HepG2 (cell line): ENCODE measurements around the gene KRTAP9-9. TPM values are rescaled to one million over a fixed set of nuclear protein-coding genes. Genes with fewer than 3 reads are reported as not detected.

Experiments
- ATAC-seq: fragments of 200-7000 bp; cut with Tn5 transposase; 3 replicates; pipeline ENCODE4 v1.9.1; 2020; ENCODE audit warnings: mild to moderate bottlenecking, moderate library complexity
- BruUV-seq: library from RNA; stranded (reverse); fragments of 400-500 nt; replicated peaks from 2 replicates; lab custom pipeline; 2021; lab: Mats Ljungman, UMichigan
- CTCF ChIA-PET: fragments of 300-600 bp; formaldehyde crosslinking; extraction: SDS; loops from one replicate; lab custom pipeline; 2021; ENCODE audit warnings: low total read pairs, inconsistent platforms, low intra/inter-chr PET ratio; lab: Yijun Ruan, JAX
- POLR2A ChIA-PET: fragments of 350-600 bp; sonication (Branson Sonifier 250); formaldehyde crosslinking; loops from one replicate; lab custom pipeline; 2020; ENCODE audit warnings: antibody characterized with exemption, inconsistent platforms; lab: Yijun Ruan, JAX
- DNase-seq: peaks from one replicate; pipeline ENCODE4 v3.0.0-alpha.2; 2015; ENCODE audit warnings: low spot score
- FAIRE-seq: peaks from 3 replicates; lab custom pipeline; 2011; peaks lifted over from hg19 to GRCh38; lab: Jason Lieb, UNC
- H2AFZ ChIP-seq: one replicate; pipeline ENCODE4 v1.6.1; 2011; ENCODE audit warnings: low read length, inconsistent platforms
- H3K27ac ChIP-seq: fragments of 300-600 bp; 3 replicates; pipeline ENCODE4 v1.8.0; 2011; ENCODE audit warnings: mixed run types, mild to moderate bottlenecking, mixed read lengths, low read length, inconsistent platforms; ENCODE audit not compliant: insufficient read depth; ENCODE audit errors: extremely low read length
- H3K27me3 ChIP-seq, 2 experiments: fragments of 200-600 bp in 1 of 2; 2 replicates in 1 of 2; 3 replicates in 1 of 2; pipeline versions ENCODE4 v1.6.0 to v1.8.0; 2011; ENCODE audit warnings: low read length in 2 of 2, mild to moderate bottlenecking in 2 of 2, moderate library complexity in 2 of 2, inconsistent platforms in 1 of 2; ENCODE audit not compliant: insufficient read depth in 2 of 2, control insufficient read depth in 1 of 2
- H3K36me3 ChIP-seq, 2 experiments: fragments of 200-600 bp in 1 of 2; replicated peaks in 1 of 2; 2 replicates in 1 of 2; 3 replicates in 1 of 2; pipeline versions ENCODE4 v1.5.1 to v1.8.0; 2011; ENCODE audit warnings: low read length in 2 of 2, inconsistent platforms in 1 of 2; ENCODE audit not compliant: insufficient read depth in 2 of 2, control insufficient read depth in 1 of 2
- H3K4me1 ChIP-seq: 2 replicates; pipeline ENCODE4 v1.5.1; 2012; ENCODE audit warnings: low read length, inconsistent platforms; ENCODE audit not compliant: insufficient read depth
- H3K4me2 ChIP-seq: 2 replicates; pipeline ENCODE4 v1.6.0; 2011; ENCODE audit warnings: low read depth, low read length, inconsistent platforms
- H3K4me3 ChIP-seq, 3 experiments: fragments of 200-600 bp in 1 of 3; sonication (generic), shearing (Covaris generic) in 1 of 3; replicated peaks in 1 of 3; 2 replicates each; pipeline ENCODE4 v1.5.1; 2011 to 2016; ENCODE audit warnings: low read length in 3 of 3, inconsistent platforms in 2 of 3, low read depth in 2 of 3, mild to moderate bottlenecking in 2 of 3, control low read depth in 1 of 3, mixed read lengths in 1 of 3; ENCODE audit not compliant: insufficient read depth in 1 of 3
- H3K79me2 ChIP-seq: one replicate; pipeline ENCODE4 v1.6.1; 2011; ENCODE audit warnings: low read length, inconsistent platforms; ENCODE audit not compliant: insufficient read depth
- H3K9ac ChIP-seq: 2 replicates; pipeline ENCODE4 v1.6.0; 2011; ENCODE audit warnings: mild to moderate bottlenecking, low read depth, low read length, inconsistent platforms; ENCODE audit not compliant: insufficient read depth
- H3K9me3 ChIP-seq: 2 replicates; pipeline ENCODE4 v1.5.1; 2012; ENCODE audit warnings: mild to moderate bottlenecking, low read length
- H4K20me1 ChIP-seq: 2 replicates; pipeline ENCODE4 v1.6.0; 2011; ENCODE audit warnings: inconsistent platforms, mild to moderate bottlenecking, low read length, moderate library complexity; ENCODE audit not compliant: insufficient read depth
- CCDC6 ChIP-seq: sonication (generic); formaldehyde crosslinking; IDR thresholded peaks from 2 replicates; pipeline ENCODE4 v1.8.1; 2022; ENCODE audit warnings: mild to moderate bottlenecking, missing genetic modification reagents, moderate library complexity
- KLF16 ChIP-seq, 2 experiments: sonication (generic) in 1 of 2; formaldehyde crosslinking in 1 of 2; IDR thresholded peaks; 2 replicates each; pipeline versions ENCODE4 v1.6.1 to v1.8.0; 2016 to 2023; ENCODE audit warnings: missing genetic modification reagents in 2 of 2, missing compliant biosample characterization in 1 of 2
- MXI1 ChIP-seq: IDR thresholded peaks from 3 replicates; pipeline ENCODE4 v1.6.1; 2012; ENCODE audit warnings: low read depth, low read length, inconsistent platforms, borderline replicate concordance
- POLR2AphosphoS5 ChIP-seq: IDR thresholded peaks from 2 replicates; pipeline ENCODE4 v1.6.1; 2012; ENCODE audit warnings: low read depth, low read length
- RARA ChIP-seq: IDR thresholded peaks from 2 replicates; pipeline ENCODE4 v1.6.1; 2016; ENCODE audit warnings: missing genetic modification reagents, missing compliant biosample characterization
- SAP130 ChIP-seq: IDR thresholded peaks from 2 replicates; pipeline ENCODE4 v1.6.1; 2016; ENCODE audit warnings: low read depth
- ZNF136 ChIP-seq: sonication (generic); formaldehyde crosslinking; IDR thresholded peaks from 2 replicates; pipeline ENCODE4 v1.8.1; 2022; ENCODE audit warnings: low read depth, mild to moderate bottlenecking, moderate library complexity, missing genetic modification reagents
- ZNF292 ChIP-seq: sonication (generic); formaldehyde crosslinking; IDR thresholded peaks from 2 replicates; pipeline ENCODE4 v1.8.1; 2022; ENCODE audit warnings: mild to moderate bottlenecking, low read depth, missing genetic modification reagents, borderline replicate concordance
- ZNF30 ChIP-seq: sonication (generic); formaldehyde crosslinking; IDR thresholded peaks from 2 replicates; pipeline ENCODE4 v1.5.0; 2020; ENCODE audit warnings: mild to moderate bottlenecking, missing genetic modification reagents
- ZNF343 ChIP-seq: sonication (generic); formaldehyde crosslinking; IDR thresholded peaks from 2 replicates; pipeline ENCODE4 v1.4.0; 2020; ENCODE audit warnings: mild to moderate bottlenecking, missing genetic modification reagents
- ZNF569 ChIP-seq: sonication (generic); formaldehyde crosslinking; IDR thresholded peaks from 2 replicates; pipeline ENCODE4 v1.5.0; 2020; ENCODE audit warnings: mild to moderate bottlenecking, missing genetic modification reagents, moderate library complexity, borderline replicate concordance
- ZNF639 ChIP-seq: conservative IDR thresholded peaks from 2 replicates; pipeline ENCODE4 v1.6.1; 2018; ENCODE audit warnings: missing genetic modification reagents
- ZNF775 ChIP-seq: sonication (generic); formaldehyde crosslinking; IDR thresholded peaks from 2 replicates; pipeline ENCODE4 v1.4.0; 2020; ENCODE audit warnings: missing genetic modification reagents, mild to moderate bottlenecking, moderate library complexity, borderline replicate concordance
- in situ Hi-C: cut with HindIII; loops from 2 replicates; pipeline ENCODE4 v1.10.0; 2017; ENCODE audit warnings: low pct_unique_long_range_greater_than_20kb; ENCODE audit not compliant: extremely low pct_ligation_motif_present
- intact Hi-C: fragments of 100-400 bp; cut with micrococcal nuclease; formaldehyde crosslinking; loops from one replicate; pipeline ENCODE4 v1.10.0; 2022; ENCODE audit not compliant: unreplicated experiment
- polyA plus RNA-seq, 8 experiments: library from polyadenylated mRNA; depleted of rRNA in 3 of 8; stranded (reverse) in 7 of 8; unstranded in 1 of 8; fragments of >200 nt; fragmentation: Illumina TruSeq in 4 of 8; extraction: Trizol in 4 of 8; gene quantifications; 2 replicates each; pipeline versions ENCODE4 v1.2.1 to v1.2.3, GENCODE V29; 2011 to 2016; ENCODE audit warnings: low read depth in 4 of 8, missing spikeins in 1 of 8, mixed read lengths in 1 of 8; ENCODE audit not compliant: insufficient read depth in 1 of 8
- total RNA-seq, 5 experiments: library from RNA; depleted of rRNA; stranded (reverse); fragments of >200 nt; fragmentation: Illumina TruSeq; extraction: Trizol; gene quantifications; 2 replicates each; pipeline ENCODE4 v1.2.3, GENCODE V29; 2016; ENCODE audit warnings: low read depth in 1 of 5
- TF ChIP-seq, protein P1 (sequence below): sonication (generic); formaldehyde crosslinking; IDR thresholded peaks from 2 replicates; pipeline ENCODE4 v1.5.0; 2020; ENCODE audit warnings: missing genetic modification reagents
- TF ChIP-seq, protein P2 (sequence below): sonication (generic); formaldehyde crosslinking; conservative IDR thresholded peaks from 2 replicates; pipeline ENCODE4 v1.4.0; 2020; ENCODE audit warnings: missing genetic modification reagents

KRTAP9-9 gene
- total and polyA plus RNA-seq, 2 of the 13 experiments (the other 11 are each of a cell fraction or from before 2014, with no cell fraction given), result not detected

GRCh38 chr17:41230094-41230493, 25.1 kb upstream of the KRTAP9-9 start:
- Histone ChIP-seq H3K4me2 (no peak overlapping the region), H3K27ac (no peak overlapping the region)
- TF ChIP-seq, protein P1, sequence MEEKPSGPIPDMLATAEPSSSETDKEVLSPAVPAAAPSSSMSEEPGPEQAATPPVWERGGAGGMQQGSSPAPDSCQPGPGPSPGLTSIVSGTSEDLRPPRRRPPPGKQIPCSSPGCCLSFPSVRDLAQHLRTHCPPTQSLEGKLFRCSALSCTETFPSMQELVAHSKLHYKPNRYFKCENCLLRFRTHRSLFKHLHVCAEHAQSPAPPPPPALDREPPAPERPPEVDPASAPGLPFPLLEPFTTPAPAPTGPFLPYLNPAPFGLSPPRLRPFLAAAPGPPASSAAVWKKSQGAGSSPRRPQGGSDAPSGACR (CRISPR knock-in tag), result no peak
- TF ChIP-seq CCDC6 (CRISPR knock-in tag), result no peak
- TF ChIP-seq ZNF30 (CRISPR knock-in tag), result no peak
- TF ChIP-seq ZNF639 (CRISPR knock-in tag), result no peak
- no peak for TF ChIP-seq SAP130 (CRISPR knock-in tag)
- TF ChIP-seq POLR2AphosphoS5, result no peak
- TF ChIP-seq RARA (CRISPR knock-in tag), result no peak
- no peak for TF ChIP-seq ZNF569 (CRISPR knock-in tag)
- no peak for TF ChIP-seq ZNF343
- TF ChIP-seq ZNF775, result no peak
- no peak for TF ChIP-seq KLF16 (CRISPR knock-in tag; IDR thresholded peaks at IDR 0.05)
- TF ChIP-seq ZNF136 (CRISPR knock-in tag), result no peak
- no peak for TF ChIP-seq ZNF292 (CRISPR knock-in tag)
- no peak for TF ChIP-seq MXI1
- TF ChIP-seq, protein P2, sequence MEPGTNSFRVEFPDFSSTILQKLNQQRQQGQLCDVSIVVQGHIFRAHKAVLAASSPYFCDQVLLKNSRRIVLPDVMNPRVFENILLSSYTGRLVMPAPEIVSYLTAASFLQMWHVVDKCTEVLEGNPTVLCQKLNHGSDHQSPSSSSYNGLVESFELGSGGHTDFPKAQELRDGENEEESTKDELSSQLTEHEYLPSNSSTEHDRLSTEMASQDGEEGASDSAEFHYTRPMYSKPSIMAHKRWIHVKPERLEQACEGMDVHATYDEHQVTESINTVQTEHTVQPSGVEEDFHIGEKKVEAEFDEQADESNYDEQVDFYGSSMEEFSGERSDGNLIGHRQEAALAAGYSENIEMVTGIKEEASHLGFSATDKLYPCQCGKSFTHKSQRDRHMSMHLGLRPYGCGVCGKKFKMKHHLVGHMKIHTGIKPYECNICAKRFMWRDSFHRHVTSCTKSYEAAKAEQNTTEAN, result no peak
- TF ChIP-seq, all 625 proteins: peak for 0
- Histone ChIP-seq H3K79me2 (no peaks in the 10 kb centered on the region), H3K4me3 (no peak overlapping the region), H2AFZ (no peak overlapping the region), H3K9ac (no peak overlapping the region), H4K20me1 (no peaks in the 10 kb centered on the region), H3K9me3 (no peaks in the 10 kb centered on the region), H3K27me3 (peaks cover 0 to 5% of the 10 kb centered on the region in 2 experiments; a peak in 3 of 5 replicates), H3K36me3 (no peaks in the 10 kb centered on the region), H3K4me1 (no peaks in the 10 kb centered on the region)
- in situ Hi-C loops (no loop called here), intact Hi-C loops (no loop called here)
- no TSS peak for BruUV-seq
- DNase-seq (no peak), FAIRE-seq (no peak), ATAC-seq (no peak)
- POLR2A ChIA-PET, result no interaction called here
- CTCF ChIA-PET, result no interaction called here
